Adrenal gland (tissue), 12 donors: ENCODE results near the gene NLRX1. TPM values are rescaled to one million over a fixed set of nuclear protein-coding genes. Genes with fewer than 3 reads are reported as not detected.

Experiments
- DNase-seq, 7 donors: peaks; one replicate each; pipeline ENCODE4 v3.0.0-alpha.2; 2019 to 2020
- H3K27ac ChIP-seq, 5 donors: fragments of 200-600 bp; sonication (generic) in 4 of 5; 1 replicate in 3 of 5; 2 replicates in 2 of 5; pipeline versions ENCODE4 v1.5.1 to v1.8.0; 2016 to 2020; ENCODE audit warnings: mild to moderate bottlenecking in 1 of 5
- H3K27me3 ChIP-seq: fragments of 200-600 bp; 2 replicates; pipeline ENCODE4 v1.8.0; 2021
- H3K36me3 ChIP-seq, 2 donors: fragments of 200-600 bp; replicated peaks in 1 of 2; 1 replicate in 1 of 2; 2 replicates in 1 of 2; pipeline versions ENCODE4 v1.5.1 to v1.8.0; 2018 to 2022
- H3K4me1 ChIP-seq, 2 donors: fragments of 200-600 bp; replicated peaks in 1 of 2; 1 replicate in 1 of 2; 2 replicates in 1 of 2; pipeline versions ENCODE4 v1.5.1 to v1.8.0; 2018 to 2021
- H3K4me3 ChIP-seq, 4 donors: fragments of 200-600 bp; sonication (generic) in 3 of 4; one replicate each; pipeline ENCODE4 v1.5.1; 2016 to 2018
- H3K9me3 ChIP-seq, 3 donors: fragments of 200-600 bp; sonication (generic) in 1 of 3; replicated peaks in 1 of 3; 1 replicate in 2 of 3; 2 replicates in 1 of 3; pipeline versions ENCODE4 v1.5.1 to v1.8.0; 2016 to 2021
- POLR2A ChIP-seq, 2 donors: fragments of 450-650 bp; IDR thresholded peaks; one replicate each; pipeline ENCODE4 v1.6.1; 2017; ENCODE audit warnings: antibody characterized with exemption in 2 of 2, mild to moderate bottlenecking in 2 of 2, moderate library complexity in 1 of 2
- WGBS, 4 donors: extraction: QIAGEN DNeasy Blood & Tissue Kit in 2 of 4; methylation state at CpG; one replicate each; pipeline versions ENCODE4 v1.1.5 to v1.1.7; 2013 to 2017; 5-methylcytosine and 5-hydroxymethylcytosine counted together
- intact Hi-C, 2 donors: fragments of 100-400 bp; cut with DNase I; formaldehyde crosslinking; loops; one replicate each; pipeline versions ENCODE4 v1.14.1 to v1.15.0; 2022 to 2023
- polyA plus RNA-seq, 3 donors: library from polyadenylated mRNA; stranded (reverse); fragments of 200-250 nt in 2 of 3; fragments of 350-450 nt in 1 of 3; fragmentation: Illumina TruSeq in 1 of 3; extraction: RNeasy Lipid Tissue Mini Kit (QIAGEN cat#74804) in 1 of 3; gene quantifications; one replicate each; pipeline ENCODE4 v1.2.3, GENCODE V29; 2013 to 2014
- total RNA-seq, 9 donors: library from RNA; depleted of rRNA in 4 of 9; stranded (reverse); fragments of >200 nt in 4 of 9; fragments of 120-200 nt in 1 of 9; fragmentation: NEBNext Ultra II Directional in 1 of 9; extraction: Animal tissue kit (Norgen Biotek cat#: 25700) in 1 of 9; gene quantifications; one replicate each; pipeline versions ENCODE4 v1.1.0 to v1.2.4, GENCODE V29; 2013 to 2023
- TF ChIP-seq, protein P1 (sequence below), 6 experiments: fragments of 450-650 bp in 4 of 6; fragments of 200-600 bp in 2 of 6; sonication (generic) in 1 of 6; IDR thresholded peaks; 1 replicate in 5 of 6; 2 replicates in 1 of 6; pipeline versions ENCODE4 v1.5.1 to v1.8.0; 2016 to 2021; ENCODE audit warnings: antibody characterized with exemption in 6 of 6, mild to moderate bottlenecking in 2 of 6, moderate library complexity in 1 of 6
- donor health status: healthy with polysubstance abuse.
- donor health status: Bipolar disorder and iron deficiency.
- donor health status: DM: yes; HTN: yes; CAD: no.
- donor health status: DM: no; HTN: no; CAD: no.
- donor health status: DM: no; HTN: no; CAD: no.
- donor health status: DM: yes; HTN: yes; CAD: no.

The NLRX1 gene
- total and polyA plus RNA-seq, 12 donors: 5.5 to 32.7 (median 20.2) TPM

DNA sequence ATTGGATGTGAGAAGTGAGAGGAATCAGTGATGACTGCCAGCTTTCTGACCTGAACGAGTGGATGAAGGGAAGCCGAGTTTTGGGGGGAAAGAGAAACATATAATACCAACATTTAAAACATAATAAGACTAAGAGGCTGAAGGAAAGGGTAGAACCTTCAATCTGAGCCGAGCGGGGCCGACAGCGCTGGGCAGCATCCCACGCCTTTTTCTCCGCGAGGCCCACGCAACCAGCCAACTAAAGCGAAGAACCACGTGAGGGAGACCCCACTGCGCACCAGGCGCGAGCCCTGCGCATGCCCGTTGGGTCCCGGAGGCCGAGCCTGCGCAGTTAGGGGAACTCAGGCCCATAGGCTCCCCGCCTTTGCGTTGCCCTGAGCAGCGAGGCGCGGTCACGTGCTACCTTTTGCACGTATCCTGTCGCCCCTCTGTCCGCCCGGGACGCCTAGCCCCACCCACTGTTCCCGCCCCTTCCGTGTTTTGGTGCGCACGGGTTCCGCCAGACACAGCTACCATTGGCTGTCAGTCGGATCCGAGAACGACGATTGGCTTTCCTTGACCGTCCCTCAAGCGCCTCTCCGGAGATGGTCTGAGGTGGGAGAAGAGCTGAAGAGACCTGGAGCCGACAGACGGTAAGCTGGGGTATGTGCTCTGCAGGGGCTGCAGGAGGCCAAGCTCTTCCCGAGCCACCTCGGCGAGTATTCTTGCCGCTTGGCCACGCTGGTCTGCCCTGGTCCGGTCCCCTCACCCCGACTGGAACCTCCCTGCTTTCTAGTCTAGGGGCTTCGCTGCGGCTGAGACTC, 47.3 kb upstream of the NLRX1 start, which contains the start of gene HINFP:
TSS of gene HINFP (plus strand) at position 573 of the 803 bp plus-strand sequence. CDS start 5,365 bp downstream, outside the sequence.
- H3K4me3 ChIP-seq: peak within 1 kb of the TSS; percentile 25 to 91 (median 56)
- intact Hi-C loops: no loop called here
- no peaks in the 10 kb centered on the region for H3K27me3 ChIP-seq
- H3K36me3 ChIP-seq: peaks cover 0 to 10% of the 10 kb centered on the region in 2 donors
- H3K4me1 ChIP-seq: peaks cover 5 to 23% of the 10 kb centered on the region in 2 donors
- peak; percentile 36 to 69 for TF ChIP-seq POLR2A (IDR thresholded peaks at IDR 0.05)
- TF ChIP-seq, protein P1, sequence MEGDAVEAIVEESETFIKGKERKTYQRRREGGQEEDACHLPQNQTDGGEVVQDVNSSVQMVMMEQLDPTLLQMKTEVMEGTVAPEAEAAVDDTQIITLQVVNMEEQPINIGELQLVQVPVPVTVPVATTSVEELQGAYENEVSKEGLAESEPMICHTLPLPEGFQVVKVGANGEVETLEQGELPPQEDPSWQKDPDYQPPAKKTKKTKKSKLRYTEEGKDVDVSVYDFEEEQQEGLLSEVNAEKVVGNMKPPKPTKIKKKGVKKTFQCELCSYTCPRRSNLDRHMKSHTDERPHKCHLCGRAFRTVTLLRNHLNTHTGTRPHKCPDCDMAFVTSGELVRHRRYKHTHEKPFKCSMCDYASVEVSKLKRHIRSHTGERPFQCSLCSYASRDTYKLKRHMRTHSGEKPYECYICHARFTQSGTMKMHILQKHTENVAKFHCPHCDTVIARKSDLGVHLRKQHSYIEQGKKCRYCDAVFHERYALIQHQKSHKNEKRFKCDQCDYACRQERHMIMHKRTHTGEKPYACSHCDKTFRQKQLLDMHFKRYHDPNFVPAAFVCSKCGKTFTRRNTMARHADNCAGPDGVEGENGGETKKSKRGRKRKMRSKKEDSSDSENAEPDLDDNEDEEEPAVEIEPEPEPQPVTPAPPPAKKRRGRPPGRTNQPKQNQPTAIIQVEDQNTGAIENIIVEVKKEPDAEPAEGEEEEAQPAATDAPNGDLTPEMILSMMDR (IDR thresholded peaks at IDR 0.05): no peak
- WGBS, 4 donors: 0 to 1% (median 1%) methylated on average over 7 to 54 of the region's 54 CpGs
- H3K27ac ChIP-seq: peak within 1 kb of the TSS in 3 of 5 donors; percentile 42 to 84 (median 80)
- DNase-seq: peak; percentile 99 to 100 (median 100)
- no peaks in the 10 kb centered on the region for H3K9me3 ChIP-seq

DNA sequence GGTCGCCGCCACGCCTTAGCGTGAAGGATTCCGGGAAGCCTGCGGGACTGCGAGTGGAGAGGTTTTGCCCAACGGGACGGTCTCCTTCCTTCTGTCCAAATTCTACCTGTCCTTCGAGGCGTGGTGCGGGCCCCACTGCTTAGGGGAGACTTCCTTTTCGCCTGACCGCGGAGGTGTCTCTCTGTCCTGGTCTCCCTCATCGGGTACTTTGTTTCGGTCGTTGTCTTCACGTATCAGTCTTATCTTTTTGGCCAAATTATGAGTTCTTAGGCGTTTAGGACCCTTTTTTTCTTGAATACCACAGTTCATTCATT, 46.8 kb upstream of the NLRX1 start:
- WGBS, 4 donors: 0 to 1% (median 0%) methylated on average over 10 to 20 of the region's 20 CpGs
- H3K9me3 ChIP-seq: no peaks in the 10 kb centered on the region
- no peak for DNase-seq
- no peak for TF ChIP-seq POLR2A (IDR thresholded peaks at IDR 0.05)
- TF ChIP-seq, protein P1 (IDR thresholded peaks at IDR 0.05): no peak
- intact Hi-C loops: no loop called here
- H3K27ac ChIP-seq: peak overlapping the region in 2 of 5 donors; percentile 71 to 84
- H3K27me3 ChIP-seq: no peaks in the 10 kb centered on the region
- peaks cover 5 to 26% of the 10 kb centered on the region in 2 donors for H3K4me1 ChIP-seq
- peaks cover 0 to 8% of the 10 kb centered on the region in 2 donors for H3K36me3 ChIP-seq
- peak overlapping the region; percentile 25 to 91 (median 56) for H3K4me3 ChIP-seq

DNA sequence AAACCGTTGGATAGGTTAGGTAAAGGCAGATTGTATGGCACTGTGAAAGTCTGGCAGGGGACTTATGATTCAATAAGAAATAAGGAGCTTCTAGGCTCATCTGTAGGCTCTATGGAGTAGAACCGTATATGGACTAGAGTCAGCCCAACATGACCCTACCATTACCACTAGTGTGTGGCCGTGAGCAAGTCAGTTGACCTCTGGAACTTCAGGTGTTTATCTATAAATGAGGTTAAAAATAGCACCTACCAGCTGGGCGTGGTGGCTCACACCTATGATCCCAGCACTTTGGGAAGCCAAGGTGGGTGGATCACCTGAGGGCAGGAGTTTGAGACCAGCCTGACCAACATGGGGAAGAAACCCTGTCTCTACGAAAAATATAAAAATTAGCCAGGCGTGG, 42.7 kb upstream of the NLRX1 start:
- Histone ChIP-seq H3K27me3 (no peaks in the 10 kb centered on the region), H3K4me3 (no peak overlapping the region), H3K27ac (no peak overlapping the region), H3K9me3 (no peaks in the 10 kb centered on the region), H3K4me1 (peaks cover 5 to 21% of the 10 kb centered on the region in 2 donors), H3K36me3 (peaks cover 0 to 38% of the 10 kb centered on the region in 2 donors)
- WGBS, 4 donors: 90 to 93% (median 91%) methylated on average over 6 of the region's 6 CpGs
- DNase-seq: no peak
- TF ChIP-seq POLR2A (IDR thresholded peaks at IDR 0.05): no peak
- TF ChIP-seq, protein P1 (IDR thresholded peaks at IDR 0.05): no peak
- intact Hi-C loops: no loop called here

DNA sequence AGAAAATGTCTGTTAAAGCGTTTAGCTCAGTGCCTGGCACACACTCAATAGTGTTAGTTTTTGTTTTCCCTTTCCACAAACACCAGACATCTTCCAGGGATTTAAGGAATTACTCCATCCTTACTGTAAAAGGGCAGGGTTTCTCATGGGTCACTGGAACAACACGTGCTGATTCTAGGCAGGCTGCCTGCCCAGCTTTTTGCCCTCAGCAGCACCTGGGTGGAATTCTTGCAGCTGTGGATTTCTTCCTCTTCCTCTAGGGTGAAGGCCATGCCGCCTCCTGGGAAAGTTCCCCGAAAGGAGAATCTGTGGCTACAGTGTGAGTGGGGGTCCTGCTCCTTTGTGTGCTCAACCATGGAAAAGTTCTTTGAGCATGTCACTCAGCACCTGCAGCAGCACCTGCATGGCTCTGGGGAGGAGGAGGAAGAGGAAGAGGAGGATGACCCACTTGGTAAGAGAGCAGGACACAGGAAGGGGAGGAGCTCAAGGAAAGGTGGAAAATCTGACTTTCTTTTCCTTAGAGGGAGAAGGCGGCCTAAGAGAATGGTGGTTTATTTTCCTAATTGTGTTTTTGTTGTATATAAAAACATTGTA, 41.8 kb upstream of the NLRX1 start:
- TF ChIP-seq, protein P1 (IDR thresholded peaks at IDR 0.05): no peak
- TF ChIP-seq POLR2A (IDR thresholded peaks at IDR 0.05): no peak
- Histone ChIP-seq H3K27me3 (no peaks in the 10 kb centered on the region), H3K4me1 (peaks cover 5 to 21% of the 10 kb centered on the region in 2 donors), H3K36me3 (peaks cover 0 to 47% of the 10 kb centered on the region in 2 donors), H3K4me3 (no peak overlapping the region), H3K9me3 (no peaks in the 10 kb centered on the region), H3K27ac (peak overlapping the region in 1 of 5 donors; percentile 12)
- WGBS, 4 donors: 56 to 75% (median 66%) methylated on average over 5 of the region's 5 CpGs
- intact Hi-C loops: no loop called here
- no peak for DNase-seq
